Mesothelial cell of epicardium (in vitro differentiated cells): ENCODE data around the gene GGPS1. TPM values are rescaled to one million over a fixed set of nuclear protein-coding genes. Genes with fewer than 3 reads are reported as not detected.

Experiments
- DNase-seq, 2 experiments: peaks; one replicate each; pipeline ENCODE4 v3.0.0; 2021; ENCODE audit warnings: low spot score in 2 of 2; ENCODE audit not compliant: unreplicated experiment in 2 of 2
- H3K27ac Mint-ChIP-seq: 2 replicates; pipeline ENCODE4 v1.8.0; 2021; ENCODE audit warnings: mixed read lengths
- H3K27me3 Mint-ChIP-seq: 2 replicates; pipeline ENCODE4 v1.8.0; 2021; ENCODE audit warnings: low read depth, mixed read lengths
- H3K36me3 Mint-ChIP-seq: 2 replicates; pipeline ENCODE4 v1.8.0; 2021; ENCODE audit warnings: mixed read lengths
- H3K4me1 Mint-ChIP-seq: 2 replicates; pipeline ENCODE4 v1.8.0; 2021; ENCODE audit warnings: mixed read lengths
- H3K4me3 Mint-ChIP-seq: 2 replicates; pipeline ENCODE4 v1.8.0; 2021; ENCODE audit warnings: mild to moderate bottlenecking, moderate library complexity, mixed read lengths
- H3K9me3 Mint-ChIP-seq: 2 replicates; pipeline ENCODE4 v1.8.0; 2021; ENCODE audit warnings: mixed read lengths
- CTCF ChIP-seq: fragments of 200-600 bp; sonication (generic); IDR thresholded peaks from one replicate; pipeline ENCODE4 v1.5.0; 2021; ENCODE audit warnings: antibody characterized with exemption; ENCODE audit not compliant: unreplicated experiment
- total RNA-seq: library from RNA; stranded (reverse); gene quantifications from 3 replicates; pipeline ENCODE4 v1.2.1, GENCODE V29; 2021

The GGPS1 gene
- total RNA-seq, 1 donor from 2014 or later: 25.9 TPM

GRCh38 chr1:235391874-235392273 lies 63.5 kb downstream of the GGPS1 start:
- no peaks in the 10 kb centered on the region for H3K4me1 Mint-ChIP-seq
- no peak for DNase-seq
- H3K4me3 Mint-ChIP-seq: no peak overlapping the region
- H3K27me3 Mint-ChIP-seq: no peaks in the 10 kb centered on the region
- H3K9me3 Mint-ChIP-seq: peaks cover 14% of the 10 kb centered on the region
- no peak overlapping the region for H3K27ac Mint-ChIP-seq
- TF ChIP-seq CTCF: no peak
- peaks cover 19% of the 10 kb centered on the region for H3K36me3 Mint-ChIP-seq

Other genes starting within 250 kb of the GGPS1 start
- 166 to 178 TPM (median 171 TPM) in 3 replicates for gene TOMM20, start 199.7 kb upstream of the GGPS1 start, total RNA-seq
- gene RBM34, start 167.3 kb upstream of the GGPS1 start, total RNA-seq: 62.6 to 72.1 TPM (median 70.8 TPM) in 3 replicates
- gene ARID4B, start 391 bp upstream of the GGPS1 start, total RNA-seq: 68.3 to 71.5 TPM (median 68.7 TPM) in 3 replicates
- 29.5 to 35.5 TPM (median 32.0 TPM) in 3 replicates for gene TBCE, start 38.9 kb downstream of the GGPS1 start, total RNA-seq
- 27.6 to 30.6 TPM (median 28.7 TPM) in 3 replicates for gene B3GALNT2, start 175.9 kb downstream of the GGPS1 start, total RNA-seq